Activated T-helper 1 cell treated with Interleukin-2 at 50 U/mL for 16 hours (primary cell): ENCODE measurements around the gene SCMH1.
"Not testable (repeated sequence)": the region's sequence is repeated elsewhere in the genome, so short reads cannot be mapped to it uniquely, and the experiment has no call there.

Experiments used
- DNase-seq: peaks from one replicate; pipeline ENCODE4 v3.0.0-alpha.2; 2020; ENCODE audit warnings: low read depth

SCMH1 gene

GRCh38 chr1:41249319-41249718 lies 7.2 kb upstream of the SCMH1 start:
- no peak for DNase-seq

DNA sequence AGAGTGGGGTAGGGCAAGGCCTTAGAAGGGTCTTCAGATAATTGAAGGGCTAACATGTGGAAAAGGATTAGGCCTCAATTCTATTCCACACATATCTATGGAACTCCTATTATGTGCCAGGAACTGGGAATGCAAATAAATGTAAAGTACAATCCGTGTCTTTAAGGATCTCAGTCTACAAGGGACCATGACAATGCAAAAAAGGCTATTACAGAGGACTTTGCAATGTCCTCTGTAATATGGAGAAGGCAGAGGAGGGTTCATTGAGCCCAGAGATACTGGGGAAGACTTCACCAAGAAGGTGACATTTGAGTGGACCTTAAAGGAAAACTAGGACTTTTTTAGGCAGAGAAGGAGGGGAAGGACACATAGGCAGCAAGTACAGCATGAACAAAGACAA lies 4.5 kb upstream of the SCMH1 start:
- DNase-seq, result no peak

- no peak for DNase-seq
Observed at GRCh38 chr1:41245659-41246058, 3.6 kb upstream of the SCMH1 start.

- DNase-seq, result no peak
Observed at GRCh38 chr1:41243079-41243385, 926 bp upstream of the SCMH1 start.

DNA sequence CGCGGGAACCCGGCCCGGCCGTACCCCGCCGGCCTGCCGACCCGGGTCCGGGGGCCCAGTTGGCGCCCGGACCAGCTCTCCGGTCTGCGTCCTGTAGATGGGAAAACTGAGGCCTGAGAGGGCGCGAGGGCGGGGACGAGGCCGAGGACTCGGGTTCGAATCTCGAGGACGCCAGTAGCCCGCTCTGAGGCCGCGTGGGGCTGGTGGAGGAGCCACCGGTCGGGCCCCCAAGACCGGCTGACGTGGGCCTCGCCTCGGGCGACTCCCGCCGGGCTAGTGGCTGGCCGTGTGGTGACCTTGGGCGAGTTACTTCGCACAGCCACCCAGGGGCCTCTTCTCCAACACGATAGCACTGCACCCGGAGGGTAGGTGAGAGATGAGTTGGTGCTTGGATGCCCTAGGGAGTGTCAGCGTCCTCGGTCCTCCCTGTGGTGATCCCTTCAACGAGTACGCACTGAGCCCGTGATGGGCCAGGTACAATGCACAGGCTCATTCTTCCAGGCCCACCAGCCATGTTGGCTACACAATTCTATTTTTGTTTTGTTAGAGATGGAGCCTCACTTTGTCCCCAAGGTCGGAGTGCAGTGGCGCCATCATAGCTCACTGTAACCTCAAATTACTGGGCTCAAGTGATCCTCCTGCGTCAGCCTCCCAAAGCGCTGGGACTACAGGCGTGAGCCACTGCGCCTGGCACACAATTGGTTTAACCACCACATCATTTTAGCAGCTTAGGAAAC lies 404 bp upstream of the SCMH1 start:
- DNase-seq, result no peak

GRCh38 chr1:41241354-41241748 lies 755 bp downstream of the SCMH1 start:
- peak; percentile 21 for DNase-seq

DNA sequence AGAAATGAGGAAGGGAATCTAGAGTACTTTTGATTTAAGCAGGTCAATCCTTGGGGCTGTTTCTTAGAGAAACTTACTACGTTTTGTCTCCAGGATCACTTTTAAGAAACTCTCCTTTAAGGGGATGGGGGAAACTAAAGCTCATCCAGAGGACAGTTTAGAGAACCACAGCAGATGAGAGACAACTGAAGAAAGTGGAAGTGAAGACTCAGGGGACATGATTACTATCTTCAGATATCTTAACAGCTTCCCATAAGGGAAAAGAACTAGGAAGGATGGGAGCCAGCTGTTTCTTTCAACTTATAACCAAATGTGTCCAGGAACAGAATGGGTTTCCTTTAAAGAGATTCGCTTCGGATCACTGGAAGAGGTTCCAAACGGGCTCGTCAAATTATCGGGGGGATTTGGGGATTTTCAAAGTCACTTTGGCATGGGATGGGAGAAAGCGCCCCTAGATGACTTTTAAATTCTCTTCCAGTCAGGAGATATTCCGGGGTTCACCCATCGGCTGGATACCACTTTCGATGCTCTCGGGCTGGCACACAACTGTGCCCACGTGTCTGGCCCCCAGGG lies 1.2 kb downstream of the SCMH1 start:
- DNase-seq, result no peak

DNA sequence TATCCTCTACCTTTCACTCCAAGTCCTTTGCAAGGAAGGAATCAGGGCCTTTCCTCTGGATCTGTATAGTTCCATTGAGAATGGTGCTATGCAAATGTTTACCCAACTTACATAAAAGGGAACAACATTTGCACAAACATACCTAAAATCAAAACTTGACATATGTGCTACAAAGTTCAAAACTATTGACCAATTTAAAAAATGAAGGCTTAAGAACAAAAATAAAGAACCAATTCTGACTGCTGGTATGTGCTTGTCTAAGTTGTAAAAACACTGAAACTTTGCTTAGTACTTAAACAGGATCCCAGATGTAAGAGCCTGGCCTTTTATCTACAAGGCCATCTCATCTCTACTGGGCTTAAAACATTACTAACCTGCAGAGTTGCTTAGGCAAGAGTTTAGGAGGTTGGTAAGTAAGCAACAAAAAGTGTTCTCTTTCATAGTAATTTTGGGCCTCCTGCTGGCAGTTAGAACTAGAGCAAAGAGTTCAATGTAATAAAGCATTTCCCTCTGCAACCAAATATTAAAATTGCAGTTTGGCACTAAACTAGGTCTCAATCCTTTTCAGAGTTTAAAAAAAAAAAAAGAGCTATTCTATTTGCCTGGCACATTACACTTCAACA lies 2.0 kb downstream of the SCMH1 start:
- DNase-seq, result no peak

GRCh38 chr1:41238311-41238988 lies 3.7 kb downstream of the SCMH1 start:
- DNase-seq, result no peak

- no peak for DNase-seq
Observed at GRCh38 chr1:41236781-41237180, 5.3 kb downstream of the SCMH1 start.

DNA sequence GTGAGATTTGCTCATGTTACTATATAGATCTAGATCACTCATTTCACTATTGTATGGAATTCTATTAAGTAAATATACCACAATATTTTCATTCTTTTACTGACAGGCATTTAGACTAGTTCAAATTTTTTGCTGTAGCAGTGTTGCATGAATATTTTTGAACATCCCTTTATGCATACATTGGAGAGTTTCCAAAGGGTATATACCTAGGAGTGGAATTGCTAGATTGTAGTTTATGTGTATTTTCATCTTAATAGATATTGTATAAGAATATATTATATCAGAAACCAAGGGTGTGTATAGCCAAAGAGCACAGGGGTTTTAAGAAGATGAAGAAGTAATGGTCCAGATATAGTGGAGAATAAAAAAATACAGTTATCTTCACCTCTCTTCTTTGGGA lies 6.2 kb downstream of the SCMH1 start:
- DNase-seq, result no peak

DNA sequence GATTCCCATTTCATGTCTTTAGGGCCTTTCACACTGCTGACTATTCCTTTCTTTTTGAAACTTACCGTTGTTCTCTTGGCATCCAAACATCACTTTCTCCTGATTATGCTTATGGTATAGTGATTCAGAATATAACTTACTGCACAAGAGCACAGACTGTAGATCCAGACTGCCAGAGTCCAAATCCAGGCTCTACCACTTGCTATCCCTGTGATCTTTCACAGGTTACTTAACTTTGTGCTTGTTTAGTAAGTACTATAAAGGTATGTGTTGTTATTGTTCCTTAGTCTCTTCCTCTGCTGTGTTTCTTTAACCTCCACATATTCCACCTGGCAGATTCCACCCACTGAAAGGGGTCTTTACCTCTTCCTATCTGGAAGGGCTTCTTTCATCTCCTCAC lies 8.4 kb downstream of the SCMH1 start:
- DNase-seq, result no peak

DNA sequence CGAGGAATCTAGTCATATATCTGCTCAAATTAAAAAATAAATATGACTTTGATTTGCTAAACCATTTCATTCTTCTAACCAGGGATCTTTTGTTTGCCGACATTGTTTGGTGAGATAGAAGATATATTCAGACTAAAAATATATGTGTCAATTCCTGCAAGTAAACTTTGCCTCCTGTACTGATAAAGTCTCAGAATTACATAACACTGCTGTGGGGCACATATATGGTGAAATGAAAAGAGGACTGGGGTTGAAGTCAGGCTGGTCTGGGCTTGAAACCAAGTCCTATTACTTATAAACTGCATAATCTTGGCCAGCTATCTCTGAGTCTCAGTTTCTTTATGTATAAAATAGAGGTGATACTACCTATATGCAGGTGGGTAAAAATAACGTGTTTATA lies 9.8 kb downstream of the SCMH1 start:
- no peak for DNase-seq

- DNase-seq, result no peak
Observed at GRCh38 chr1:41230656-41231055, 11.4 kb downstream of the SCMH1 start.

- not testable (repeated sequence) for DNase-seq
Observed at GRCh38 chr1:41229219-41229618, 12.9 kb downstream of the SCMH1 start.

GRCh38 chr1:41226815-41227434 lies 15.2 kb downstream of the SCMH1 start:
- no peak for DNase-seq

DNA sequence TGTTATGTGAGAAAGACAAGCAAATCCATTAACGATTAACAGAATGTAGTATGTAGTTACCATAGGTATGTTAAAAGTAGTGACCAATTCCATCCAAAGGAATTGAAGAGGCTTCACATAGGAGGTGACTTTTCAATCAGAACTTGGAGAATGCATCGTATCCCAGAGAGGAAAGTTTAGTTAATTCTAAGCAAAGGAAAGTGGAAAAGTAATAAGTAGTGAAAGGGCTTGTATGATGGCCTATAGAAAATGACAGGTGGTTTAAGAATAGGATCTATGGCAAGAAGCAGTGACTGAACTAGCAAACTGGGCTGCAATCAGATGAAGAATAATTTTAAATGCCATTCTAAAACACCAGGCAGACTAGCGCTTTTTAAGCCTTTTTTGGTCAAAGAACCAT lies 16.6 kb downstream of the SCMH1 start:
- DNase-seq, result no peak

DNA sequence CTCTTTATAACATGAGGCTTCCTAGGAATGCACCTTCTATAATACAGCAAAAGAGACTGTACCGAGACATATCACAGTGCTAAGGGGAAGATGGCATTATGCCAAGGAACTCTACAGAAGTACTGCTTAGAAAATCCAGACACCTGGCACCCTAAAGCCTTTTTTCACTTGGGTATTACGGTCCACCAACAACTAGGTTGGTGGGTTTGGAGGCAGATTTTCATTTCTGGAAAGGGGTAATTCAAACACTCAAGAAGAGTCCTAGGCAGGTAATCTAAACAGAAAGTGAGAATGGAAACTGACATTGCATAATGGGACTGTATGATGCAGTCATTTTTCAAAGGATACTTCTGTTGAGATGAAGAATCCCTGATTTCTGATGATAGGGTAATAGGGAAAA lies 19.6 kb downstream of the SCMH1 start:
- DNase-seq, result no peak

DNA sequence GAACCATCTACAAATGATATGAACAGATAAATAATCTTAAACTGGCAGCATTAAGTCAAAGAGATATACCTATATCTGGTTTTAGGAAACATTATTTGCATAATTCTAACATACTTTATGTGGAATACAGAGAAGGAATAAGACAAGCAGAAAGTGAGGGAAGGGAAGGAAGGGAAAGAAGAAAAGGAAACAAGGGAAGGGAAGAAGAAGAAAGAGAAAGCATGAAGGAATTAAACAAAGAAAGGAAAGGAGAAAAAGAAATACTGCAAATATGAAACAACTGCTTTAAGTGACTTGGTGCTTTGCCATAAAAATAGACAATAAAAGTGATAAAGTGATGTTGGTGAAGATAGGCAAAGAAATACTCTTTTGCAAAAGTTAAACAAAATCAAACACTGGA lies 20.1 kb downstream of the SCMH1 start:
- DNase-seq, result no peak

GRCh38 chr1:41218152-41218551 lies 24.0 kb downstream of the SCMH1 start:
- no peak for DNase-seq

DNA sequence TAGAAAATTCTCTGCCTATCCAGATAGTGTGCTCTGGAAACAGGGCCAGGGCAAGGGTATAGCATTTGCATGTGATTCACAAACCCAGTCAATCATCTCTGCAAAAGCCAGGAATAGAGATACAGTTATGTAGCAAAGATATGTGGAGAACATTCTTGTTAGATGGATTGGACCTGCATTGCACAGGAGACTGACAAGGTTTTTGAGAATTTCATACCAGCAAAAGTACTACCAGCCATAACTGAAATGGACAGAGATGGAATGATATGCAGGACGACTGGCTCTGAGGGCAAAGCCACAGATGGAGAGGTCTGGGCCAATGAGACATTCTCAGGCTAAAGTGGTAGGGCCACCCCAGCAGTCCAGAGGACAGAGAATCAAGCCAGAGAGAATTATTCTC lies 24.7 kb downstream of the SCMH1 start:
- DNase-seq, result no peak

DNA sequence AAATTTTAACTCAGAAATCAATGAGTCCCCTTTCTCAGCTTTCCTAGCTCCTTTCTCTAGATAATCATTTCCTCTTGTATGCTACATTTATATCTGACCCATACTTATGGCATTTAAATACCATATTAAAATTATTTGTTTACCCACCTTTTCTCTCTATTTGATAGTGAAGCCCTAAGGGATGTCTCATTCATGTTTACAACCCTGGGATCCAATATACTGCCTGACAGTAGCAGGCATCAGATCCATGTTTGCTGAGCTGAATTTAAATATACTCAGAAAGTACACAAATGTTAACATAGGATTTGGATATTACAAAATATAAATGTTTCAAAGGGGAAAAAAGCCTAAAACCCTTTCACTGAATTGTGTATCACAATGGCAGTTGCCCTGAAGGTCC lies 26.5 kb downstream of the SCMH1 start:
- no peak for DNase-seq

DNA sequence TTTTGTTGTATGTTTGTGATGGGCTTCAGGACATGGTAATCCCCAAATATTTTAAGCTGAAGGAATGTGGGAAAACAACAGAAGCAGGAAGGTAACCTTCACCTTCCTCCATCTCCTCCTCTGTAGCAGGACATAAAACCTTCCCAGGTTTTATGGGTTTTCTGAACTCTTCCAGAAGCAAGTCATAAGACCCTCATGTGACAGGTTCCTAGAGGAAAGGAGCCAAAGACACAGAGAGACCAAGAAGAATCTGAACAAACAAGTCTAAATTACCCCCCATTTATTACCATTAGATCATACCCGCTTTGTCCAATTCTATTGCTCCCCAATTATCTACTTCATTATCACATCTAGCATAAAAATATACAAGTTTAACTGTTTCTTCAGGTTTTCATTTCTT lies 28.8 kb downstream of the SCMH1 start:
- DNase-seq, result no peak
